MG63 (cell line): ENCODE measurements around the gene CTNND2. TPM values are rescaled to one million over a fixed set of nuclear protein-coding genes. Genes with fewer than 3 reads are reported as not detected.
"Not testable (repeated sequence)": the region's sequence is repeated elsewhere in the genome, so short reads cannot be mapped to it uniquely, and the experiment has no call there.

Source experiments
- DNase-seq: peaks from one replicate; pipeline ENCODE4 v3.0.0-alpha.2; 2020
- H3K27me3 ChIP-seq: fragments of 250-450 bp; sonication (Bioruptor Pico); 2 replicates; pipeline ENCODE4 v1.5.1; 2020; ENCODE audit warnings: mild to moderate bottlenecking, moderate library complexity
- H3K36me3 ChIP-seq: fragments of 250-450 bp; sonication (Bioruptor Pico); 2 replicates; pipeline ENCODE4 v1.5.1; 2020; ENCODE audit warnings: mild to moderate bottlenecking, moderate library complexity
- H3K4me3 ChIP-seq: fragments of 250-450 bp; sonication (Bioruptor Pico); 2 replicates; pipeline ENCODE4 v1.5.1; 2020; ENCODE audit warnings: mild to moderate bottlenecking, moderate library complexity
- H3K9me3 ChIP-seq: fragments of 250-450 bp; sonication (Bioruptor Pico); 2 replicates; pipeline ENCODE4 v1.5.1; 2020; ENCODE audit warnings: mild to moderate bottlenecking, moderate library complexity
- total RNA-seq: library from RNA; depleted of rRNA; stranded (reverse); fragments of >200 nt; shearing (Covaris generic); gene quantifications from 2 replicates; pipeline ENCODE4 v1.2.3, GENCODE V29; 2014; ENCODE audit warnings: low replicate concordance

Gene CTNND2
- total RNA-seq, 1 experiment from 2014 or later = 0.13 TPM

DNA sequence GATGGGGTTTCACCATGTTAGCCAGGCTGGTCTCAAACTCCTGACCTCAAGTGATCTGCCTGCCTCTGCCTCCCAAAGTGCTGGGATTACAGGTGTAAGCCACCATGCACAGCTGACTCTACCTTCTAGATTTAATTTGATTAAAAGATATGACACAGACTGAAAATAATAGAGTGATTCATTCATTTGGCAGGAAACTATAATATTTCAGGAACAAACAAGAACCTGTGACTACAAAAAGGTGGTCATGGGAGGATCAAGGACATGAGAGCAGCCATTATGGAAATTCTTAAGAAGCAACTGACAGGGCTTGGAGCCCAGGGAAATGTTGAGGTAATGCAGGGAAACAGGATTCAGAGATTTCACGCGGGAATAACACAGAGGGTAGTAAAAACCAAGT is 877.7 kb downstream of the CTNND2 start:
- no peaks in the 10 kb centered on the region for H3K27me3 ChIP-seq
- no peaks in the 10 kb centered on the region for H3K36me3 ChIP-seq
- no peak for DNase-seq
- H3K4me3 ChIP-seq = no peak overlapping the region
- peaks cover 5% of the 10 kb centered on the region; the same call in 1 of the 2 replicates for H3K9me3 ChIP-seq

DNA sequence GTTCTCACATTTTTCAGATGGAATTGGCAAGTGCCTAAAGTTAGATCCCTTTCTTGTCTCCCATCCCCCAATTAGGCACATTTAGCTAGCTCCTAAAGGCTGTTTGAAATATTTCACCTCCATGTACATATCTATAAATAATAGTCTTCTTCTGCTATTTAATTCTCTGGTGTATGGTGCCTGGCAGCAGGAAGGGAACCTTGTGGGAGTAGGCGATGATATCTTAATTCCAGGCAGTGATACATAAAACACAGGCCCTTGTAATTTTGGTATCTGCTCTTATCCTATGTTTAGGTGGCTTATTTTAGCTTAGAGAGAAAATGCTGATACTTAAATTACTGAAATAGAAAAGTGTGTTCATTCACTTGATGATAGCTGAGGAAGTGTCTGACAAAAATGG is 880.3 kb downstream of the CTNND2 start:
- no peak for DNase-seq
- Histone ChIP-seq H3K9me3 (no peaks in the 10 kb centered on the region), H3K4me3 (no peak overlapping the region), H3K27me3 (no peaks in the 10 kb centered on the region), H3K36me3 (no peaks in the 10 kb centered on the region)

DNA sequence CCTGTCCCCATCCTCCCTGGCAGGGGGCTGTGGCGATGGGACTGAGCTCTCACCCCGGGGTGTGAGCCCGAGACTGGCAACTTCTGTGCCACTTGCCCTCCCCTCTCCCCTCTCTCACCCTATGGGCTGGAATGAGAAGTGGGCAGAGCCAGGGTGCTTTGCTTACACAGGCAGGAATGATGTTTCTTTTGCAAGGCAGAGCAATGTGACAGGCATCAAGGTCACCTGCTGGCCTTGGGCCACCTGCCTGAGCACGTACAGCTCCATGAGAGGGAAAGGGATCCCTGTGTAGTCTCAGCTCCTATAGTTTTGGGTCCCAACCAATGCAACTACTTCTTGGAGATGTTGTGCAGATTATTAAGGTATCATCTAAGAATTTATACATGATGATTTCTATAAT is 890.5 kb downstream of the CTNND2 start:
- H3K36me3 ChIP-seq = no peaks in the 10 kb centered on the region
- H3K9me3 ChIP-seq = no peaks in the 10 kb centered on the region
- H3K27me3 ChIP-seq = peaks cover 5% of the 10 kb centered on the region; the same call in 1 of the 2 replicates
- H3K4me3 ChIP-seq = no peak overlapping the region
- DNase-seq = no peak

DNA sequence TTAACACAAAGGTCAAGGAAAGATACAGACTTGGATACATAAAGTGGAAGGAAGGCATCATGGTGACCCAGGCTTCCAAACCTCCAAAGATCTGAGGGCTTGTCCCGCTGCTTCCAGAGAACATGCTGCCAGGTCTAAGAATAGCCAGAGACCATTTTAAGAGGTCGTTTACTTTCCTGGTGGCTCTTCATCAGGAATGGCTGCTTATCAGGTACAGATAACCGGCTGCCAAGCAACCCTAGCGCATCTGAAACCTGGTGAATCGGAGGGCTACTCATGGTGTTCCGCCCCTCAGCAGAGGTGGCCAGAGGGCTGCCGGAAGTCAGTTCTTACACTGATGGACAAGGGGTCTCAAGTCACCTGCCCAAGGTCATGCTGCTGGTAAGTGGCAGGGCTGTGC is 892.0 kb downstream of the CTNND2 start:
- no peak for DNase-seq
- Histone ChIP-seq H3K4me3 (no peak overlapping the region), H3K9me3 (no peaks in the 10 kb centered on the region), H3K27me3 (peaks cover 5% of the 10 kb centered on the region; the same call in 1 of the 2 replicates), H3K36me3 (no peaks in the 10 kb centered on the region)

DNA sequence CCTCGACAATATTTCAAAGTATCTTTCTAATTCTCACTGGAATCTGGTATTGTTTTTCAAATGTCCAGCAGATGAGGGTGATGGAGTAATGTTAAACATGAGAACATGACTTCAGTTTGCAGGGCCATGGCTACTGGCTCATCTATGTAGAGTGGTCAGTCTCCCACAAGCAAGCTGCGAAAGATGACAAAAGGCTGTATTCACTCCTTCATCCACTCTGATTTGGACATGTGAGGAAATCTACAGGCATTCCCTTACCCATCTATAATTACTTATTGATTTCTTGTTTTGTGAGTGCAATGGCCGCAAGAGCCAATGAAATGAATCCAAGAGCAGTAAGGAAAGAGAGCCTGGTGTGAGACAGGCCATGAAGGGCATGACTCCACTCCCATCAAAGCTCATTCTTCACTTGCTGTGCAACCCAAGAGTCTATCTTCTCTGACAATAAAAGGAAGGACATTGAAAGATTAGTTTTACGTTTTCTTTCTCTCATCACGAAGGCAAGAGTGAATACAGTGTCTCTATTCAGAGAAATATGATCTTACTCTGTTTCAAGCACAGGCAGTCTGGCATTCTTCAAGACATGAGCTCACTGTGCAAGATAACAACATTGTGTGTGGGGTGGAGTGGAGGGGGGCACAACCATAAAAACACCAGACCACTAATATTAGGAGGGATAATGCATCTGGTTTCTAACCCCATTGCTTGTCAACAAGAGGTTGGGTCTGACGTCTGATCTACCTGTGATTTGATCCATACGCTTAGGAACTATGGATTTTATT is 893.6 kb downstream of the CTNND2 start:
- peaks cover 5% of the 10 kb centered on the region; the same call in 1 of the 2 replicates for H3K27me3 ChIP-seq

DNA sequence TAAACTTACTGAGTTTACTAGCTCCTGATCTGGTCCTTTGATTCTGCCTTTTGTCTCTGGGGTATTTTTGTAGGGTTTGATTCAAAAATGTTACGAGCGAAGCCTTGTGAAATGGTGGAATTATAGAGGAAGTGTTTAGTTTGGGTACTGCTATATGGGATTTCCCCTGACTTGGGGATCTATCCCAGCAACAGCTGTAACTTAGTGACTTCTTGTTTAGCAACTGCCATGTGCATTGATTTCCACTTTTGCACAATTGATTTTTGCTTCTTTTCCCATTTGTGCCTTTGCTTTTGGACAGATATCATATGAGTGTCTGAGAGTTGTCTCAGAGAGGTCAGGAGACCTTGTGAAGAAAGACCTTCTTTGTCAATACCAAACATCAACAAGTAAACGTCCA is 894.7 kb downstream of the CTNND2 start:
- H3K27me3 ChIP-seq = peaks cover 3% of the 10 kb centered on the region; the same call in 1 of the 2 replicates
- DNase-seq = no peak

More for the DNA sequence above, 893.6 kb downstream of the CTNND2 start:
- no peaks in the 10 kb centered on the region for H3K9me3 ChIP-seq
- no peak overlapping the region for H3K4me3 ChIP-seq
- DNase-seq = no peak
- no peaks in the 10 kb centered on the region for H3K36me3 ChIP-seq

DNA sequence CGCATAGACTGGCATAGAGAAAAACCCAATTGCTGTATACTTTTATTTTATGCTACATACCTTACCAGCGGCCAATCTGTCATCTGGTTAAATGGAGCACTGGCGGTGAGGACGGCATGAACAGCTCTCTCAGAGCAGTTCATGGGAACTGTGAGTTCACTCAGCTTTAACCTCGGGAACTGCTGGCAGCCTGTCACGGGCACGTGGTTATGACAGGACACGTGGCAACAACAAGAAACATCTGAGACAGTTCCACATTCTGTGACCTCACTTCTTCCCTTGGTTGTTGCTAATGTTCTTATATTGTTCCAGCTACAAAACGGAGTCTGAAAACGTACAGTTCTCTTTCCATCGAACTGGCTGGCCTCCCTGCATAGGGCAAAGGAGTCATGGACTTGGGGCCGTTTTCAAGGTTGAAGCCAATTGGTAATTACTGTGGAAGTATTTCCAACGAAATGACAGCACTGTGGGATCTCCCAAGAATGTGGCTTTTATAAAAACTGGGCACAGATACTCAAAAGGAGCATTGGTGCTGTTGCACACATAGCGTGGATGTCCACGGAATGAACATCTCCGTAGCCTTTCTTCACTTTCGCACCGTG is 896.9 kb downstream of the CTNND2 start:
- peaks cover 4% of the 10 kb centered on the region; the same call in 1 of the 2 replicates for H3K27me3 ChIP-seq
- no peaks in the 10 kb centered on the region for H3K36me3 ChIP-seq
- no peaks in the 10 kb centered on the region for H3K9me3 ChIP-seq
- DNase-seq = peak; percentile 39
- H3K4me3 ChIP-seq = no peak overlapping the region

More for the DNA sequence above, 894.7 kb downstream of the CTNND2 start:
- Histone ChIP-seq H3K4me3 (no peak overlapping the region), H3K36me3 (no peaks in the 10 kb centered on the region), H3K9me3 (no peaks in the 10 kb centered on the region)

DNA sequence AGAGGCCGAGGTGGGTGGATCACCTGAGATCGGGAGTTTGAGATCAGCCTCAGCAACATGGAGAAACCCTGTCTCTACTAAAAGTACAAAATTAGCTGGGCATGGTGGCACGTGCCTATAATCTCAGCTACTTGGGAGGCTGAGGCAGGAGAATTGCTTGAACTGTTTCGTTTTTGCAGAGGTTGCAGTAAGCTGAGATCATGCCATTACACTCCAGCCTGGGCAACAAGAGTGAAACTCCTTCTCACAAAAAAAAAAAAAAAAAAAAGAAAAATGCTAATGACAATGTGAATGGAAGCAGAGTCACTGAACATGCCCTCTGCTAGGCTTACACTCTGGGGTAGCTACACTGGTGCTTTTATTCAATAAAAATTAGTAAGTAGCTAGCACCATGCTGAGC is 899.7 kb downstream of the CTNND2 start:
- H3K4me3 ChIP-seq, H3K36me3 ChIP-seq, H3K27me3 ChIP-seq, H3K9me3 ChIP-seq, DNase-seq: not testable (repeated sequence)

DNA sequence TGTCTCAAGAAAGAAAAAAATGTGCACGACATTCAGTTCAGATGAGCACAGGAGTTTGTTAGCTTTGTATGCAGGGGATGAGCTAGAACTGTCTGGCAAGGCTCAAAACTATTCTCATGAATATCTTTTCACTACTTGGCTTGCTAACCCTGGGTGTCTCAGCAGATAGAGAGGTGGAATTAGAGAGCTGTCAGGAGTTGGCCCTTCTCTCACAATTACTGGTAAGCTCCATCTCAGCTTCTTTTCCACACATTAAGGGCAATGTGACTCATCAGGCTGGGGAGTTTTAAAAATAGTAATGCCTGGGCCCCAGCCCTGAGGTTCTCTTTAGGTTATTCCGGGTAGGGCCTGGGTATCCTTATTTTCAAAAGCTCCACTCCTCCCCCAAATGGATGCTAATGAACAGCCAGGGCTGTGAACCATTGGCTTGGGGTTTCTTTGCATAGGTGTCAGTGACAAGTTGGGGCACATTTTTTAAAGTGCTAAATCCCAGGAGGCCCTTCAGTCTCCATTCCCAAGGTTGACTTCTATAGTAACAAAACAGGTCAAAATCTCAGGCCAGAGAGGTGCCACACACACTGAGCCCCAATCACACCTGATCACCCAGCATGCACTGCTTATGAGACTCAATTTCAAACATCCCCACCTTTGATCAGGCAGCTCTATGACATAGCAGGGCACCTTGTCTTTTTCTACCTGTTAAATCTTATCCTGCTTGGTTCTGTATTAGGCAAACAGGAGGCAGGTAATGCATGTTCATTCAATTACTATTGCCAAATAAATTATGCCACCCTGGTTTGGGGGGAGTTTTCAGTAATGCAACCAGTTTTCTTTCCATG is 903.5 kb downstream of the CTNND2 start:
- Histone ChIP-seq H3K4me3 (no peak overlapping the region), H3K9me3 (no peaks in the 10 kb centered on the region), H3K27me3 (peaks cover 6% of the 10 kb centered on the region), H3K36me3 (no peaks in the 10 kb centered on the region)
- no peak for DNase-seq

DNA sequence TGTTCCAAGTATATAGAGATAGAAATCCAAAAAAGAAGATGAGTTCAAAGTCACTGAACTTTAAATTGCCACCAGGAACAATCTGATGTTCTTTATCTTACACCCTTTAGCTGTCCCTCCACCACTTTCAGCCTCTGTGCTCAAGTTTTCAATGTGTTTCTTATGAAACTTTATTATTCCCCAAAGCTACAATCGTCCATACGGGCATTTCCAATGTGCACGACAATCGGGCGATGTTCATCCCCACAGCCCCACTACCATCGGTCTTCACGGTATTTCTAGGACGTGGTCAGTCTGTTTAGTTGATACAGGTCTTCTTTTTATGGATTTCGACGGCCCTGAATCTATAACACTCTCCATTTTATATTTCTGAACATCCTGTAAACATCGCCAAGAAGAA is 904.5 kb downstream of the CTNND2 start:
- H3K4me3 ChIP-seq = no peak overlapping the region
- no peaks in the 10 kb centered on the region for H3K36me3 ChIP-seq
- H3K9me3 ChIP-seq = no peaks in the 10 kb centered on the region
- no peak for DNase-seq
- H3K27me3 ChIP-seq = peaks cover 16% of the 10 kb centered on the region

DNA sequence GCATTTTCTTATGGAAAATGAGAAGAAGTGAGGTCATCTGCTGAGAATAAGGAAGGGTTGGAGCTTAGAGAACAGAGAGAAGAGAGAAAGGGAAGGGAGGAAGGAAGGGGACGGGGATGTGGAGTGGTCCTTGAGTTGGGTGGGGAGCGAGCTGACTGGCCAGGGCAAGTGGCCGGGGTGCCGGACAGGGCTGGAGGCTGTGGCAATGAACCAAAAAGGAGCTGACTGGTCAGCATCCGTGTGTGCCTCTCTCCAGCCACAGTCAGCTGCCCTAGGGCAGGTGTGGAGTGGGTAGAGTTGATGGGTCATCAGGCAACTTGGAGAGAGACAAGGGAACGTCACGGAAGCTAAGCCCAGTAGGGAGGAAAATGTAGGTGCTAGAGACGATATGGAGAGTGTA is 908.4 kb downstream of the CTNND2 start:
- H3K9me3 ChIP-seq = no peaks in the 10 kb centered on the region
- no peak overlapping the region for H3K4me3 ChIP-seq
- peaks cover 17% of the 10 kb centered on the region; the same call in 1 of the 2 replicates for H3K27me3 ChIP-seq
- no peaks in the 10 kb centered on the region for H3K36me3 ChIP-seq
- DNase-seq = no peak

DNA sequence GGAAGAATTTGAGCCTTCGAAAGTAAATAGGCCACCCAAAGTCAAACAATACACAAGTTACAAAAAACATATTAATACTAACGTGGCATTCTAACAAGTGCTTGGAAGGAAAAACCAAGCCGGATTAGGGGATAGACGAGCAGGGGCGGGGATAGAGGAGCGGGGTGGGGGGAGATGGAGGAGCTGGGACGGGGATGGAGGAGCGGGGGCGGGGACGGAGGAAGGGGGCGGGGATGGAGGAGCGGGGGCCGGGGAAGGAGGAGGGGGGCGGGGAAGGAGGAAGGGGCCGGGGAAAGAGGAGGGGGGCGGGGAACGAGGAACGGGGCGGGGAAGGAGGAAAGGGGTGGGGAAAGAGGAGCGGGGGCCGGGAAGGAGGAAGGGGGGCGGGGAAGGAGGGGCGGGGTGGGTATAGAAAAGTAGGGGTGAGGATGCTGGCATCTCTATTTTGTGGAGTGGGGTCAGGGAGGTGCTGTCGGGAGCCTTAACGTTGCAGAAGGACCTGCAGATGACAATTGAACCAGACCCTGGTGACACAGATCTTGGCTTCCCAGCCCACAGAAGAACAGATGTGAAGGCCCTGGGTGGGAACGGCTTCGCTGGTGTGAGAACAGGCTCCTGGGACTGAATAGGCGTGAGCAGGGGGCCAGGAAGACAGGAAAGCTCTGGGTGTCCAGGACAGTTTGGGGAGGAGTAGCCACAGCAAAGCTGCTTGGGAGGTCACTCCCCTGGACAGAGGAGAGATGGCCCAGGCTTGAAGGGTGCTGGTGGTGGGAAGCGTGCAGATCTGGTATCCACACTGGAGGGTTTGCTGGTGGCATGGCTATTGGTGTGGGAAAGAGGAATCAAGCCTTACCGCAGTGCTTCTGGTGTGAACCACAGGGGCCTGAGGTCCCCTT is 909.9 kb downstream of the CTNND2 start:
- no peaks in the 10 kb centered on the region for H3K9me3 ChIP-seq

DNA sequence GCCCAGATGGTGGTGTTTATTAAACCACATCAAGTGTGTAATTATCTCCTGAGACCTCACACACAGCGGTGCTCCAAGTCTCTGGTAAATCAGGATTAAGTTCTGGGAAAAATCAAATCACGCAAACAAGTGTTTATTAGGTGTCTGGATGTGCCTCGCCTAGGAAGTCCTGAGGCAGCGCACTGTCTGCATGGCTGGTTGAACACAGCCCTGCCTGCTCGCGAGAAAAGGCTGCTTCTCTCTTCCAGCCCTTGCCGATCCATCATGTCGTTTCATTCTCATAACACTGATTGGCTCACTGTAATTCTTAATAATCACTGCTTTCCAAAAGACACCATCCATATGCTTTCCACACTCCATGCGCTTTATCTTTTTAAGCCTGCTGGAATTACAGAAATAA is 913.6 kb downstream of the CTNND2 start:
- no peaks in the 10 kb centered on the region for H3K9me3 ChIP-seq
- no peak for DNase-seq
- H3K36me3 ChIP-seq = no peaks in the 10 kb centered on the region
- no peak overlapping the region for H3K4me3 ChIP-seq
- peaks cover 23% of the 10 kb centered on the region for H3K27me3 ChIP-seq

More for the DNA sequence above, 909.9 kb downstream of the CTNND2 start:
- DNase-seq = no peak
- Histone ChIP-seq H3K27me3 (peaks cover 25% of the 10 kb centered on the region), H3K4me3 (no peak overlapping the region), H3K36me3 (no peaks in the 10 kb centered on the region)

DNA sequence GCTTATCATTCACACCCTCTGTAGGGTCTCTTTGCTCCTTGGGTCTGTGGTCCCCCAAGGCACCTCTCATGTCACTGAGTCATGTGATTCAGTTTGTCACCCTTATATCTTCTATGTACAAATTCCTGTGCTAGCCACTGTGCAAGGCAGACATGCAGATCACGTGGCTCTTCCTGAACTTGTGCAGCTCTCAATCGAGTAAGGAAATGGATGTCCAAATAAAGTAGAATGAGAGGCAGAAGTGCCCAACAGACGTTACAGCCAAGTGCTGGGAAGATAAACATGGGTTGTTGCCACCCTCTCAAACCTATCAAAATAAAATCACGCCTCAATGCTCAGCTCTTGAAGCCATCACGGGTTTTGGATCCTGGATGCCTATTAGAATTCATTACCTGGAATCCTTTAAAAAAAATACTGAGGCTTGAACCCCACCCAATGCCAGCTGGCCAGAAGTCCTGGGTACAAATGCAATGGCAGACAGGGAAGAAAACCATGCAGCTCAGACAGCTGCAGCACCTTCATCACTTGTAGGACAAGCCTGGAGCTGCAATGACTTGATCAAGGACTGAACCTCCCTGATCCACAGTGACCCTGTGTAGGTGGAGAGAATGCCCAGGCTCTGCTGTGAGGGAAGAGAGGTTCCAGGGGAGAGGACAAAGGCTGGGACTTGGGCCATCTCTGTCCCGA is 914.5 kb downstream of the CTNND2 start:
- Histone ChIP-seq H3K9me3 (no peaks in the 10 kb centered on the region), H3K4me3 (no peak overlapping the region), H3K27me3 (peaks cover 14% of the 10 kb centered on the region), H3K36me3 (no peaks in the 10 kb centered on the region)
- no peak for DNase-seq

DNA sequence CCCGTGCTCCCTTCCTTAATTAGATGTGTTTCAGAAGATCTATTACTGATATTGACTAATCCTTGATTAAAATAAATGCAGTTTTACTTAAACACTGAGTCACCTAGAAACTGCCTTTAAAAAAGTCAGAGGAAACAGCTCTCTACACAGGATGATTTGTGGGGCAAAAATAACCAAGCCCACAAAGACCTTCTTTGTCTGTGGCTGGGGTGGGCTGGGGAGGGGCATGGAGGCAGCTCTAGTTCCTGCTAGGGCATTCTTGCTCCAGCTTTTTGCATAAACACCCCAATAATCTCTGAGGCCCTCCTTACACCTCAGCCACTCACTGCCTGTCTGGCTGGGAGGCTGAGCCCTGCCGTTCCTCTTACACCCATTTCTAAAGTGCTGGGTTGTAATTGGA is 915.6 kb downstream of the CTNND2 start:
- H3K4me3 ChIP-seq = no peak overlapping the region
- peaks cover 14% of the 10 kb centered on the region for H3K27me3 ChIP-seq
- H3K9me3 ChIP-seq = no peaks in the 10 kb centered on the region
- DNase-seq = no peak
- no peaks in the 10 kb centered on the region for H3K36me3 ChIP-seq
